ENCODE measurements around the gene RGS10. TPM values are rescaled to one million over a fixed set of nuclear protein-coding genes. Genes with fewer than 3 reads are reported as not detected.

Gene RGS10
- total and polyA plus RNA-seq, 2 of the 8 experiments (the other 6 are each of a cell fraction or from before 2014, with no cell fraction given) = 5.5 to 13.1 TPM

DNA sequence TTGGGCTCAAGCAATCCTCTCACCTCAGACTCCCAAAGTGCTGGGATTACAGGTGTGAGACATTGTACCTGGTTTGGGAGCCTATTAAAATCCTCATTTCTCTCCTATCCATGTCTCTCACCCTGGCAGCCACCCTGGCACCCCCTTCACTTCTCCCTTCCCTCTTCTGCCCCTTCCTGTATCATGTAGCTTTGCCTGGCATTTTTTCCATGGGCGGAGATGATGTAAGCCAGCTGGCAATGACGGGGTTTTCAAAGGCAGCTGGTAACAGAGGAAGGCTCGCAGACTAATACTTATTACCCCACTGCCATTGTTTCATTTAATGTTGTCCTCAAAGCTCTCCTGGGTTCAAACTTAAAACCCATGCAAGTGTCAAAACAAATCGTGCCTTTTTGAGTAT lies 61.9 kb downstream of the RGS10 start:
- Histone ChIP-seq H3K56ac (replicated peaks; ENCODE audit: insufficient read length, low read depth, low read length) (no peak overlapping the region), H3K14ac (ENCODE audit: insufficient read length) (no peak overlapping the region), H2BK120ac (replicated peaks; ENCODE audit: low read depth, low read length) (no peak overlapping the region), H2BK20ac (ENCODE audit: low read length) (no peak overlapping the region), H3K79me1 (ENCODE audit: low read depth, low read length) (no peaks in the 10 kb centered on the region), H4K20me1 (replicated peaks in 1 of 2; ENCODE audit: control insufficient read depth in 1 of 2, insufficient read depth in 2 of 2, low read length in 2 of 2) (peaks cover 4 to 5% of the 10 kb centered on the region in 2 experiments), H3K23me2 (ENCODE audit: low read depth, low read length) (peaks cover 2% of the 10 kb centered on the region; the same call in 1 of the 2 replicates), H4K8ac (ENCODE audit: extremely low read depth, insufficient read depth, low read length) (no peak overlapping the region), H2BK5ac (ENCODE audit: low read depth, low read length) (no peak overlapping the region), H2AK5ac (ENCODE audit: low read depth, low read length) (no peak overlapping the region), H4K5ac (ENCODE audit: insufficient read length, low read depth, low read length) (no peak overlapping the region), H4K91ac (replicated peaks; ENCODE audit: insufficient read length, low read length) (no peak overlapping the region), H3K23ac (ENCODE audit: insufficient read length) (no peak overlapping the region), H3K18ac (ENCODE audit: extremely low read depth, low read length) (no peak overlapping the region), H3K79me2 (ENCODE audit: control insufficient read depth in 1 of 2, insufficient read depth in 2 of 2, low read length in 2 of 2) (no peaks in the 10 kb centered on the region), H3K27ac (ENCODE audit: low read depth, low read length) (no peak overlapping the region), H3K4ac (replicated peaks; ENCODE audit: insufficient read length, low read depth, low read length) (no peak overlapping the region), H3K9ac (replicated peaks in 1 of 4; ENCODE audit: extremely low read depth in 1 of 4, low read depth in 3 of 4, low read length in 3 of 4) (no peak overlapping the region), H2AFZ (ENCODE audit: low read length) (no peak overlapping the region), H3K4me2 (ENCODE audit: insufficient read depth in 1 of 2, low read depth in 2 of 2, low read length in 2 of 2) (no peak overlapping the region), H3K4me3 (ENCODE audit: extremely low read depth in 1 of 4, insufficient read depth in 2 of 4, low read depth in 3 of 4, low read length in 4 of 4) (no peak overlapping the region), H3K36me3 (ENCODE audit: control insufficient read depth in 2 of 4, insufficient read depth in 4 of 4, low read length in 3 of 4) (no peaks in the 10 kb centered on the region), H3K4me1 (replicated peaks in 1 of 4; ENCODE audit: control insufficient read depth in 3 of 4, insufficient read depth in 4 of 4, low read length in 3 of 4) (peaks cover 0 to 8% (median 2%) of the 10 kb centered on the region in 4 experiments; a peak in 3 of 7 replicates), H2BK12ac (ENCODE audit: low read depth, low read length) (no peak overlapping the region), H2BK15ac (ENCODE audit: low read length) (no peak overlapping the region), H3K9me3 (ENCODE audit: insufficient read depth in 2 of 2, low read depth in 1 of 2, low read length in 1 of 2) (no peaks in the 10 kb centered on the region), H3K27me3 (replicated peaks in 1 of 4; ENCODE audit: control insufficient read depth in 3 of 4, extremely low read depth in 1 of 4, insufficient read depth in 3 of 4, low read length in 3 of 4) (peaks cover 48 to 76% (median 68%) of the 10 kb centered on the region in 4 experiments)
- TF ChIP-seq POLR2AphosphoS5 (IDR thresholded peaks at IDR 0.05; ENCODE audit: low read depth, low read length) (no peak), TEAD4 (IDR thresholded peaks at IDR 0.05; ENCODE audit: low read depth, low read length) (no peak), TBP (IDR thresholded peaks at IDR 0.05; ENCODE audit: low read depth, low read length) (no peak)
- TF ChIP-seq, protein P1, sequence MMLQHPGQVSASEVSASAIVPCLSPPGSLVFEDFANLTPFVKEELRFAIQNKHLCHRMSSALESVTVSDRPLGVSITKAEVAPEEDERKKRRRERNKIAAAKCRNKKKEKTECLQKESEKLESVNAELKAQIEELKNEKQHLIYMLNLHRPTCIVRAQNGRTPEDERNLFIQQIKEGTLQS (IDR thresholded peaks at IDR 0.05; ENCODE audit: insufficient read depth, low read depth, low read length) = no peak
- 85% methylated on average over 4 of the region's 4 CpGs; no CpG with 5 or more reads in 1 of the 2 experiments for WGBS, 2 experiments (ENCODE audit: extremely low coverage in 1 of 2, insufficient coverage in 1 of 2, insufficient read length in 1 of 2, insufficient replicate concordance in 2 of 2, low coverage in 1 of 2, low lambda C conversion rate in 2 of 2, missing lambda C conversion rate in 1 of 2)
- FAIRE-seq (no peak), DNase-seq (ENCODE audit: low read depth in 1 of 2, low spot score in 2 of 2) (no peak)
- CTCF ChIA-PET (ENCODE audit: partially characterized antibody) = interaction anchor here (0.6 to 5.0 kb wide), 6 partner anchors 11 to 282 kb away, joined by 3 to 20 read pairs (median 4); no protein-coding TSS in a partner anchor
- POLR2A ChIA-PET (ENCODE audit: partially characterized antibody) = interaction anchor here (1.2 kb wide), 1 partner anchor 24 kb away, joined by 3 read pairs; no protein-coding TSS in a partner anchor

Data from H1 (cell line).